ENCODE measurements around the gene MAML3. TPM values are rescaled to one million over a fixed set of nuclear protein-coding genes. Genes with fewer than 3 reads are reported as not detected.
A peak's percentile ranks its signal among the peaks of the same experiment; 100 is the strongest.

The MAML3 gene
- total RNA-seq, 1 experiment from 2014 or later, result 20.8 TPM

DNA sequence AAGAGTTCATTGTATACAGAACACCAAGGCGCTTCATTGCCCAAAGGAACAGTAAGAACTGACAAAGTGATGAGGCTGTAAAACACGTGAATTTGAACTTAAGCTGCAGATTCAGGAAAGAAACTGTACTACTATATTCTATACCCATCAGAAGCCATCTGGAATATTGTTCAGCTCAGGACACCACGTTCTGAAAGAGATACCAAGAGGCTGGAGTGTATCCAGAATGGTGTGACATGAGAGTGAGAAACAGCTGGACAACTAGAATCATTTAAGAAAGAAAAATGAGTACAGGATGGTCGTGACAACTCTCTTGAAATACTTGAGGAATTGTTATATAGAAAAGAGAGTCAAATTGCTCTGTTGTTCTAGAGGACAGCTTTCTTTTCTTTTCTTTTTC is 393.4 kb downstream of the MAML3 start:
- Histone ChIP-seq H3K4me1 (ENCODE audit: low read length) (peaks cover 63% of the 10 kb centered on the region), H3K9me3 (ENCODE audit: low read length) (no peaks in the 10 kb centered on the region), H2AFZ (ENCODE audit: low read length) (no peak overlapping the region), H3K27ac (ENCODE audit: low read length) (no peak overlapping the region), H3K9ac (ENCODE audit: low read length) (no peak overlapping the region), H3K36me3 (ENCODE audit: insufficient read depth, low read length) (no peaks in the 10 kb centered on the region), H4K20me1 (ENCODE audit: insufficient read depth, low read depth, low read length) (peaks cover 23% of the 10 kb centered on the region; the same call in 1 of the 2 replicates), H3K79me2 (ENCODE audit: low read length) (peaks cover 32% of the 10 kb centered on the region), H3K4me3 (ENCODE audit: low read length) (no peak overlapping the region), H3K4me2 (ENCODE audit: low read depth, low read length, poor library complexity, severe bottlenecking) (no peak overlapping the region), H3K27me3 (ENCODE audit: low read length) (no peaks in the 10 kb centered on the region), H3K9me2 (replicated peaks; ENCODE audit: insufficient read depth, low read length) (no peaks in the 10 kb centered on the region)
- no peak for DNase-seq

- peaks cover 23% of the 10 kb centered on the region; the same call in 1 of the 2 replicates for H4K20me1 ChIP-seq (ENCODE audit: insufficient read depth, low read depth, low read length)
- no peak for DNase-seq
- H3K36me3 ChIP-seq (ENCODE audit: insufficient read depth, low read length), result no peaks in the 10 kb centered on the region
- no peak overlapping the region for H3K4me3 ChIP-seq (ENCODE audit: low read length)
- H3K79me2 ChIP-seq (ENCODE audit: low read length), result peaks cover 32% of the 10 kb centered on the region
- no peak overlapping the region for H2AFZ ChIP-seq (ENCODE audit: low read length)
- no peaks in the 10 kb centered on the region for H3K9me2 ChIP-seq (replicated peaks; ENCODE audit: insufficient read depth, low read length)
- H3K4me1 ChIP-seq (ENCODE audit: low read length), result peaks cover 49% of the 10 kb centered on the region
- H3K9me3 ChIP-seq (ENCODE audit: low read length), result no peaks in the 10 kb centered on the region
- no peaks in the 10 kb centered on the region for H3K27me3 ChIP-seq (ENCODE audit: low read length)
- H3K4me2 ChIP-seq (ENCODE audit: low read depth, low read length, poor library complexity, severe bottlenecking), result no peak overlapping the region
- H3K9ac ChIP-seq (ENCODE audit: low read length), result no peak overlapping the region
- no peak overlapping the region for H3K27ac ChIP-seq (ENCODE audit: low read length)
These were observed 394.9 kb downstream of the MAML3 start for GRCh38 chr4:139759097-139759496.

DNA sequence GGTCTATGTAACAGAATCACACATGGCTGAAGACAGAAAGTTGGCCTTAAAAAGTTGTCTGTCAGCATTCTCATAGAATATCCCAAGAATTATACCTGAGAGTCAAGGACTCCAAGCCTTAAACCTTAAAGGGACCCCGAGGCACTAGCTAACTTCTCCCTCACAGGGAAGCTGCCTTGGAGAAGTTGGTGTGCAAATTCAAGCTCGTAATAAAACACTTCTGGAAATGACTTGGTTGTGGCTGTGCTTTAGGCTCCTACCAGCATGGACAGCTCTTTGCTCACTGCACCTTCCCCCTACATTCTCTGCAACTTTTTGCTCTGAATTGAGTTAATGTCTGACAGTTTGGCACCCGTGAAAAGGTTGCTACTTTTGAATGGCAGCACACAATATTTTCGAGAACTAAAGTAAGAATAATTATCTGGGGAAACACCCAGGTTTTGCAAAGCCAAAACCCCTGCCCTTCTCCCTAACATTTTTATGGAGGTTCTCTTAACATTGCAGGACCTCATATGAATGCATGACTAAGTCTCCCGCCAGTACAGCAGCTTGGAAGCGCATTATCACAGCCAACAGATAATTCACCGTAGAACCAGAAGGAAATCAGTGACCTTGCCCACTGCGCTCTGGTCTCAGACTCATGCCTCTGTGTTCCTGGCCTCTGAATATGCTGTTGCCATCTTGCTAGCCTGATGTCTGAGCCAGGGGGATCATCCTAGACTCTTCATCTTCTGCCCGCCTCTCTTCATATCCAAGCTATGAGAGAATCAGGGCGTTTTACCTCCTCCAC is 397.4 kb downstream of the MAML3 start:
- H3K9me3 ChIP-seq (ENCODE audit: low read length), result no peaks in the 10 kb centered on the region
- peaks cover 25% of the 10 kb centered on the region for H3K4me1 ChIP-seq (ENCODE audit: low read length)
- peaks cover 20% of the 10 kb centered on the region for H3K79me2 ChIP-seq (ENCODE audit: low read length)
- H4K20me1 ChIP-seq (ENCODE audit: insufficient read depth, low read depth, low read length), result peaks cover 23% of the 10 kb centered on the region; the same call in 1 of the 2 replicates
- H3K27me3 ChIP-seq (ENCODE audit: low read length), result no peaks in the 10 kb centered on the region
- no peak overlapping the region for H3K4me3 ChIP-seq (ENCODE audit: low read length)
- no peaks in the 10 kb centered on the region for H3K9me2 ChIP-seq (replicated peaks; ENCODE audit: insufficient read depth, low read length)
- no peaks in the 10 kb centered on the region for H3K36me3 ChIP-seq (ENCODE audit: insufficient read depth, low read length)
- H2AFZ ChIP-seq (ENCODE audit: low read length), result no peak overlapping the region
- no peak overlapping the region for H3K27ac ChIP-seq (ENCODE audit: low read length)
- no peak overlapping the region for H3K4me2 ChIP-seq (ENCODE audit: low read depth, low read length, poor library complexity, severe bottlenecking)
- H3K9ac ChIP-seq (ENCODE audit: low read length), result no peak overlapping the region
- no peak for DNase-seq

GRCh38 chr4:139754938-139755337 is 399.0 kb downstream of the MAML3 start:
- Histone ChIP-seq H3K4me2 (ENCODE audit: low read depth, low read length, poor library complexity, severe bottlenecking) (no peak overlapping the region), H3K27me3 (ENCODE audit: low read length) (no peaks in the 10 kb centered on the region), H3K4me3 (ENCODE audit: low read length) (no peak overlapping the region), H3K9me3 (ENCODE audit: low read length) (no peaks in the 10 kb centered on the region), H3K9ac (ENCODE audit: low read length) (no peak overlapping the region), H3K4me1 (ENCODE audit: low read length) (peaks cover 26% of the 10 kb centered on the region), H2AFZ (ENCODE audit: low read length) (no peak overlapping the region), H3K27ac (ENCODE audit: low read length) (no peak overlapping the region), H3K36me3 (ENCODE audit: insufficient read depth, low read length) (no peaks in the 10 kb centered on the region), H3K9me2 (replicated peaks; ENCODE audit: insufficient read depth, low read length) (no peaks in the 10 kb centered on the region), H4K20me1 (ENCODE audit: insufficient read depth, low read depth, low read length) (peaks cover 16% of the 10 kb centered on the region; the same call in 1 of the 2 replicates), H3K79me2 (ENCODE audit: low read length) (peaks cover 21% of the 10 kb centered on the region)
- DNase-seq, result no peak

GRCh38 chr4:139753686-139754085 is 400.3 kb downstream of the MAML3 start:
- no peak overlapping the region for H3K4me3 ChIP-seq (ENCODE audit: low read length)
- H3K9ac ChIP-seq (ENCODE audit: low read length), result no peak overlapping the region
- no peaks in the 10 kb centered on the region for H3K9me3 ChIP-seq (ENCODE audit: low read length)
- no peaks in the 10 kb centered on the region for H3K9me2 ChIP-seq (replicated peaks; ENCODE audit: insufficient read depth, low read length)
- peaks cover 6% of the 10 kb centered on the region; the same call in 1 of the 2 replicates for H4K20me1 ChIP-seq (ENCODE audit: insufficient read depth, low read depth, low read length)
- H3K27ac ChIP-seq (ENCODE audit: low read length), result no peak overlapping the region
- H3K4me2 ChIP-seq (ENCODE audit: low read depth, low read length, poor library complexity, severe bottlenecking), result no peak overlapping the region
- no peaks in the 10 kb centered on the region for H3K36me3 ChIP-seq (ENCODE audit: insufficient read depth, low read length)
- no peak overlapping the region for H2AFZ ChIP-seq (ENCODE audit: low read length)
- no peaks in the 10 kb centered on the region for H3K27me3 ChIP-seq (ENCODE audit: low read length)
- peaks cover 18% of the 10 kb centered on the region for H3K79me2 ChIP-seq (ENCODE audit: low read length)
- DNase-seq, result no peak
- H3K4me1 ChIP-seq (ENCODE audit: low read length), result peaks cover 26% of the 10 kb centered on the region

DNA sequence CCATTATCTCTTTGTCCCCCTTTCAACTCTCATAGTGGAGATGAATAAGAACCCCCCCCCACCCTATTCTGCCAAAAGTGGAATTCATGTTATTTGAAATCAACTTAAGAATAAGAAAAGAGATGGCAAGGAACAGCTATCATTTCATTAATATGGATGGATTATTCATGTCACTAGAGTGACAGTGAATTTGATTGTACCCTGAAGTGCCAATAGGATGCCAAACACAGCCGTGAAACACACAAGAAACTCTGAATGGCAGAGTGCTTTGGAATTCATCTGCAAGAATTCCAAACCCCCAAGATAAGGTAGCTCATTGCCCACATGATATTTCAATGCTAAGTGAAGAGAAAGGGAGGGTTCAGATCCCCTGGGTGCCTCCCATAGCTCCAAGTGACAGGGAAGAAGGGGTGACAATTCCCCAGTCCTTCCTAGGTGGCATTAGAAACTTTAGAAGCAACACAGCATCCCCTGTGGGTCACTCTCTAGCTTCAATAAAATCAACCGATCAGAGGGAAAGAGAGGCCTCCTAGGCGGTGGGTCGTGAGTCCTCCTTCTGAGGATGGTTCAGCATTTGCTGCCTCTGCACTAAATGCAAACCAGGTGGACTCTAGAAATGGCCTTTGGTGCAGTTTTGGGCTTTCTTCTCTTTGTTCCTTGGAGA is 404.0 kb downstream of the MAML3 start:
- Histone ChIP-seq H3K4me2 (ENCODE audit: low read depth, low read length, poor library complexity, severe bottlenecking) (no peak overlapping the region), H3K27me3 (ENCODE audit: low read length) (no peaks in the 10 kb centered on the region)

GRCh38 chr4:139749338-139749737 is 404.6 kb downstream of the MAML3 start:
- no peak for DNase-seq

More for the DNA sequence above, 404.0 kb downstream of the MAML3 start:
- 0 out of 2 replicates have a peak overlapping the region, but pooled peaks have one; percentile 11 for H3K27ac ChIP-seq (ENCODE audit: low read length)
- no peaks in the 10 kb centered on the region for H3K9me3 ChIP-seq (ENCODE audit: low read length)
- H3K4me3 ChIP-seq (ENCODE audit: low read length), result no peak overlapping the region
- no peaks in the 10 kb centered on the region for H3K36me3 ChIP-seq (ENCODE audit: insufficient read depth, low read length)
- DNase-seq, result no peak
- H3K4me1 ChIP-seq (ENCODE audit: low read length), result peaks cover 29% of the 10 kb centered on the region
- H4K20me1 ChIP-seq (ENCODE audit: insufficient read depth, low read depth, low read length), result no peaks in the 10 kb centered on the region
- no peak overlapping the region for H2AFZ ChIP-seq (ENCODE audit: low read length)
- peaks cover 13% of the 10 kb centered on the region; the same call in 1 of the 2 replicates for H3K79me2 ChIP-seq (ENCODE audit: low read length)
- H3K9me2 ChIP-seq (replicated peaks; ENCODE audit: insufficient read depth, low read length), result no peaks in the 10 kb centered on the region
- no peak overlapping the region for H3K9ac ChIP-seq (ENCODE audit: low read length)

DNA sequence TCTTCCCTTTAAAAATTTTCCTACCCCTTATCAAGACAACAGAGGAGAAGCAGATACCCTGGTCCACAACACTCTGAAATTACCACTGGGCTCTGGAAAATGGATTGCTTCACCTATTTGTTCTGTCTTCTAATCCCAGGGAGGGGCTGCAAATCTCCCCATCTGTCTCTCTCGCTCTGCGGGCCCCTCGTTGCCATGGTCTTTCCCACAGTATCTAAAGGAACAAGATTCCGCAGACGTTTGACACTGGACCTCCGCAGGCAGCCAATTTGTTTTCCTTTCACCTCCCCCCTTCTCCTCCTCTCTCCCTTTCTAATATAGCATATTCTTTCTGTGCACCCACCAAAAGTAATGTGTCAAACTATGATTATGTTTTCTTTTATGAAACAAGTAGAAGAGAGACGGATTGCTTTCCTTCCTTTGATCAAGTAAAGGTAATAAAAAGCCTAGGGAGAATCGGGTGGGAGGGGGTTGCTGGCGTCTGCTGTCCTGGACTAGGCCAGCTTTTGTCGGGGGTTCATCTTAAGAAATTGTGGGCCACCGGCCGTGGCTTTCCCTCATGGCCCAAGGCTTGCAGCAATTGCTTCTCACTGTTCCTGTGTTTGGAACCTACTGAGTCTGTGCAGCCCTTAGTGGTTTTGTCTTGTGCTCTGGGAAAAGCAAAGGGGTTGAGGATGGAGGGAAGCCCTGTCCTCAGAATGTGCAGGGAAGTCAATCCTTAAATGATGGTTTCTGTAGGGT is 407.4 kb downstream of the MAML3 start:
- no peaks in the 10 kb centered on the region for H4K20me1 ChIP-seq (ENCODE audit: insufficient read depth, low read depth, low read length)
- H3K4me3 ChIP-seq (ENCODE audit: low read length), result no peak overlapping the region
- H3K27ac ChIP-seq (ENCODE audit: low read length), result no peak overlapping the region
- DNase-seq, result no peak
- no peak overlapping the region for H3K4me2 ChIP-seq (ENCODE audit: low read depth, low read length, poor library complexity, severe bottlenecking)
- no peak overlapping the region for H2AFZ ChIP-seq (ENCODE audit: low read length)
- no peaks in the 10 kb centered on the region for H3K36me3 ChIP-seq (ENCODE audit: insufficient read depth, low read length)
- H3K27me3 ChIP-seq (ENCODE audit: low read length), result no peaks in the 10 kb centered on the region
- no peaks in the 10 kb centered on the region for H3K9me2 ChIP-seq (replicated peaks; ENCODE audit: insufficient read depth, low read length)
- peaks cover 36% of the 10 kb centered on the region for H3K4me1 ChIP-seq (ENCODE audit: low read length)
- H3K9ac ChIP-seq (ENCODE audit: low read length), result no peak overlapping the region
- H3K79me2 ChIP-seq (ENCODE audit: low read length), result peaks cover 16% of the 10 kb centered on the region; the same call in 1 of the 2 replicates
- H3K9me3 ChIP-seq (ENCODE audit: low read length), result no peaks in the 10 kb centered on the region

More at GRCh38 chr4:139749338-139749737, 404.6 kb downstream of the MAML3 start:
- H3K9me3 ChIP-seq (ENCODE audit: low read length), result no peaks in the 10 kb centered on the region
- no peaks in the 10 kb centered on the region for H3K9me2 ChIP-seq (replicated peaks; ENCODE audit: insufficient read depth, low read length)
- peaks cover 32% of the 10 kb centered on the region for H3K4me1 ChIP-seq (ENCODE audit: low read length)
- no peaks in the 10 kb centered on the region for H3K27me3 ChIP-seq (ENCODE audit: low read length)
- no peak overlapping the region for H3K9ac ChIP-seq (ENCODE audit: low read length)
- no peaks in the 10 kb centered on the region for H3K36me3 ChIP-seq (ENCODE audit: insufficient read depth, low read length)
- H3K27ac ChIP-seq (ENCODE audit: low read length), result no peak overlapping the region
- H3K4me3 ChIP-seq (ENCODE audit: low read length), result no peak overlapping the region
- no peak overlapping the region for H3K4me2 ChIP-seq (ENCODE audit: low read depth, low read length, poor library complexity, severe bottlenecking)
- H4K20me1 ChIP-seq (ENCODE audit: insufficient read depth, low read depth, low read length), result no peaks in the 10 kb centered on the region
- H2AFZ ChIP-seq (ENCODE audit: low read length), result no peak overlapping the region
- H3K79me2 ChIP-seq (ENCODE audit: low read length), result peaks cover 13% of the 10 kb centered on the region; the same call in 1 of the 2 replicates

All from Karpas-422 (cell line).